Hepatocyte (in vitro differentiated cells): ENCODE data around the gene CD300A. TPM values are rescaled to one million over a fixed set of nuclear protein-coding genes. Genes with fewer than 3 reads are reported as not detected.

Experiments
- DNase-seq: peaks from one replicate; pipeline ENCODE4 v3.0.0-alpha.2; 2016; ENCODE audit warnings: low spot score
- H2AFZ ChIP-seq: fragments of 200-600 bp; sonication (generic); 2 replicates; pipeline ENCODE4 v1.6.0; 2016; ENCODE audit warnings: antibody characterized with exemption, mild to moderate bottlenecking
- H3K27ac ChIP-seq: fragments of 200-600 bp; sonication (generic); 2 replicates; pipeline ENCODE4 v1.5.1; 2016; ENCODE audit warnings: mild to moderate bottlenecking
- H3K27me3 ChIP-seq: fragments of 200-600 bp; sonication (generic); 2 replicates; pipeline ENCODE4 v1.6.1; 2016
- H3K36me3 ChIP-seq: fragments of 200-600 bp; sonication (generic); replicated peaks from 2 replicates; pipeline ENCODE4 v1.5.1; 2016; ENCODE audit warnings: low read depth; ENCODE audit not compliant: insufficient read depth
- H3K4me1 ChIP-seq: fragments of 200-600 bp; sonication (generic); 2 replicates; pipeline ENCODE4 v1.5.1; 2016; ENCODE audit warnings: mild to moderate bottlenecking, moderate library complexity; ENCODE audit not compliant: insufficient read depth
- H3K4me2 ChIP-seq: fragments of 200-600 bp; sonication (generic); 2 replicates; pipeline ENCODE4 v1.6.0; 2016
- H3K4me3 ChIP-seq: fragments of 200-600 bp; sonication (generic); 2 replicates; pipeline ENCODE4 v1.5.1; 2016; ENCODE audit warnings: mild to moderate bottlenecking
- H3K79me2 ChIP-seq: fragments of 200-600 bp; sonication (generic); 2 replicates; pipeline ENCODE4 v1.6.0; 2017; ENCODE audit warnings: mild to moderate bottlenecking
- H3K9me2 ChIP-seq: fragments of 200-600 bp; sonication (generic); replicated peaks from 2 replicates; pipeline ENCODE4 v1.6.0; 2017; ENCODE audit warnings: mild to moderate bottlenecking; ENCODE audit not compliant: insufficient read depth
- H3K9me3 ChIP-seq: fragments of 200-600 bp; sonication (generic); 2 replicates; pipeline ENCODE4 v1.5.1; 2016; ENCODE audit warnings: low read depth, mild to moderate bottlenecking
- H4K20me1 ChIP-seq: fragments of 200-600 bp; sonication (generic); 2 replicates; pipeline ENCODE4 v1.6.0; 2016; ENCODE audit warnings: mild to moderate bottlenecking; ENCODE audit not compliant: insufficient read depth, poor library complexity, severe bottlenecking
- CTCF ChIP-seq: fragments of 200-600 bp; sonication (generic); IDR thresholded peaks from 2 replicates; pipeline ENCODE4 v1.5.1; 2016; ENCODE audit warnings: antibody characterized with exemption, mild to moderate bottlenecking; ENCODE audit not compliant: poor library complexity
- EZH2 ChIP-seq: fragments of 200-600 bp; sonication (generic); IDR thresholded peaks from 2 replicates; pipeline ENCODE4 v1.6.1; 2016; ENCODE audit warnings: antibody characterized with exemption, mild to moderate bottlenecking, borderline replicate concordance
- EZH2phosphoT487 ChIP-seq: fragments of 200-600 bp; sonication (generic); IDR thresholded peaks from one replicate; pipeline ENCODE4 v1.6.1; 2018; ENCODE audit warnings: antibody characterized with exemption, mild to moderate bottlenecking, low read depth, moderate library complexity; ENCODE audit not compliant: unreplicated experiment, severe bottlenecking
- WGBS: methylation state at CpG from one replicate; pipeline ENCODE4 v1.1.6; 2016; ENCODE audit warnings: low lambda C conversion rate; ENCODE audit errors: missing lambda C conversion rate; 5-methylcytosine and 5-hydroxymethylcytosine counted together
- polyA plus RNA-seq: library from polyadenylated mRNA; unstranded; fragments of >200 nt; fragmentation: Nextera tagmentation; extraction: Ambion mirVana; gene quantifications from 2 replicates; pipeline ENCODE4 v1.2.1, GENCODE V29; 2016
- total RNA-seq: library from RNA; depleted of rRNA; stranded (reverse); fragments of >200 nt; gene quantifications from 2 replicates; pipeline ENCODE4 v1.2.3, GENCODE V29; 2014

Gene CD300A
- total and polyA plus RNA-seq, 2 experiments from 2014 or later: 0.22 to 1.1 TPM

- H3K4me3 ChIP-seq: no peak overlapping the region
- no peaks in the 10 kb centered on the region for H4K20me1 ChIP-seq
- H3K4me1 ChIP-seq: peaks cover 35% of the 10 kb centered on the region
- peak overlapping the region; percentile 57 for H3K4me2 ChIP-seq
- H3K9me2 ChIP-seq: no peaks in the 10 kb centered on the region
- peaks cover 11% of the 10 kb centered on the region for H3K79me2 ChIP-seq
- H2AFZ ChIP-seq: no peak overlapping the region
- TF ChIP-seq EZH2phosphoT487 (no peak), CTCF (no peak), EZH2 (no peak)
- 39% methylated on average over 10 of the region's 10 CpGs for WGBS
- no peaks in the 10 kb centered on the region for H3K36me3 ChIP-seq
- DNase-seq: peak; percentile 87
- no peaks in the 10 kb centered on the region for H3K27me3 ChIP-seq
- H3K27ac ChIP-seq: peak overlapping the region; percentile 98
- no peaks in the 10 kb centered on the region for H3K9me3 ChIP-seq
Measured at GRCh38 chr17:74427048-74427762, 39.2 kb upstream of the CD300A start.

GRCh38 chr17:74427763-74428153, 38.7 kb upstream of the CD300A start:
- Histone ChIP-seq H3K27me3 (no peaks in the 10 kb centered on the region), H4K20me1 (no peaks in the 10 kb centered on the region), H2AFZ (no peak overlapping the region), H3K79me2 (peaks cover 16% of the 10 kb centered on the region), H3K9me3 (no peaks in the 10 kb centered on the region), H3K4me1 (peaks cover 35% of the 10 kb centered on the region), H3K4me3 (no peak overlapping the region), H3K9me2 (no peaks in the 10 kb centered on the region), H3K27ac (peak overlapping the region; percentile 98), H3K36me3 (no peaks in the 10 kb centered on the region), H3K4me2 (peak overlapping the region; percentile 57)
- 89% methylated on average over 6 of the region's 6 CpGs for WGBS
- TF ChIP-seq EZH2phosphoT487 (no peak), EZH2 (no peak), CTCF (no peak)
- no peak for DNase-seq

- H3K4me3 ChIP-seq: no peak overlapping the region
- H3K36me3 ChIP-seq: no peaks in the 10 kb centered on the region
- no peaks in the 10 kb centered on the region for H3K9me2 ChIP-seq
- no peaks in the 10 kb centered on the region for H3K9me3 ChIP-seq
- TF ChIP-seq EZH2 (no peak), EZH2phosphoT487 (no peak), CTCF (no peak)
- peaks cover 45% of the 10 kb centered on the region for H3K4me1 ChIP-seq
- peak overlapping the region; percentile 99 for H3K27ac ChIP-seq
- H2AFZ ChIP-seq: no peak overlapping the region
- H3K4me2 ChIP-seq: peak overlapping the region; percentile 89
- H3K79me2 ChIP-seq: peaks cover 37% of the 10 kb centered on the region
- peaks cover 5% of the 10 kb centered on the region for H4K20me1 ChIP-seq
- H3K27me3 ChIP-seq: no peaks in the 10 kb centered on the region
- 64% methylated on average over 19 of the region's 19 CpGs for WGBS
- peak; percentile 76 for DNase-seq
Measured at GRCh38 chr17:74429604-74430384, 36.6 kb upstream of the CD300A start.
